Mucosa of descending colon (tissue), 3 donors: Measurements from ENCODE around the gene ABCA10. TPM values are rescaled to one million over a fixed set of nuclear protein-coding genes. Genes with fewer than 3 reads are reported as not detected.

ENCODE experiments used
- ATAC-seq: fragments of 200-7000 bp; cut with Tn5 transposase; one replicate; pipeline ENCODE4 v1.9.1; 2020; ENCODE audit warnings: mild to moderate bottlenecking, moderate library complexity
- DNase-seq, 3 donors: peaks; one replicate each; pipeline ENCODE4 v3.0.0-alpha.2; 2020
- H3K36me3 ChIP-seq: fragments of 200-600 bp; one replicate; pipeline ENCODE4 v1.8.0; 2021; ENCODE audit warnings: low read depth, mild to moderate bottlenecking
- H3K4me1 ChIP-seq: fragments of 200-600 bp; one replicate; pipeline ENCODE4 v1.8.0; 2021; ENCODE audit warnings: low read depth, mild to moderate bottlenecking
- H3K4me3 ChIP-seq: fragments of 200-600 bp; one replicate; pipeline ENCODE4 v1.8.0; 2021; ENCODE audit warnings: mild to moderate bottlenecking
- H3K9me3 ChIP-seq: fragments of 200-600 bp; one replicate; pipeline ENCODE4 v1.8.0; 2021; ENCODE audit warnings: mild to moderate bottlenecking
- CTCF ChIP-seq: fragments of 200-600 bp; IDR thresholded peaks from one replicate; pipeline ENCODE4 v1.8.0; 2022; ENCODE audit warnings: antibody characterized with exemption, mild to moderate bottlenecking
- intact Hi-C, 2 donors: fragments of 100-400 bp; cut with DNase I in 1 of 2; cut with micrococcal nuclease in 1 of 2; formaldehyde crosslinking; loops; one replicate each; pipeline versions ENCODE4 v1.11.0 to v1.11.1; 2022; cut with DNase I, micrococcal nuclease
- total RNA-seq, 3 donors: library from RNA; stranded (reverse); fragmentation: NEBNext Ultra II Directional in 2 of 3; extraction: Animal tissue kit (Norgen Biotek cat#: 25700) in 2 of 3; gene quantifications; one replicate each; pipeline versions ENCODE4 v1.2.1 to v1.2.4, GENCODE V29; 2021 to 2023
- donor health status: DM: no; HTN: no; CAD: no; lungs with moderate emphysema.
- donor health status: DM: no; HTN: no; CAD: no.
- donor health status: DM: no; HTN: yes; CAD: no.

ABCA10 gene
- total RNA-seq, 3 donors from 2014 or later = 3.1 to 14.2 (median 6.1) TPM

- no peak for TF ChIP-seq CTCF
- H3K4me1 ChIP-seq = no peaks in the 10 kb centered on the region
- intact Hi-C loops = no loop called here
- H3K36me3 ChIP-seq = no peaks in the 10 kb centered on the region
- ATAC-seq (no peak), DNase-seq (no peak)
- H3K4me3 ChIP-seq = no peak overlapping the region
- H3K9me3 ChIP-seq = no peaks in the 10 kb centered on the region
Measured at GRCh38 chr17:69130627-69131296, 97.9 kb downstream of the ABCA10 start.

GRCh38 chr17:69123626-69124025 is 105.0 kb downstream of the ABCA10 start:
- ATAC-seq = no peak
- Histone ChIP-seq H3K9me3 (no peaks in the 10 kb centered on the region), H3K36me3 (no peaks in the 10 kb centered on the region), H3K4me3 (no peak overlapping the region), H3K4me1 (no peaks in the 10 kb centered on the region)
- DNase-seq = no peak
- intact Hi-C loops = no loop called here
- TF ChIP-seq CTCF = no peak

- no peak for ATAC-seq
- no peak for DNase-seq
- Histone ChIP-seq H3K4me3 (no peak overlapping the region), H3K4me1 (no peaks in the 10 kb centered on the region), H3K9me3 (no peaks in the 10 kb centered on the region), H3K36me3 (no peaks in the 10 kb centered on the region)
- intact Hi-C loops = no loop called here
- no peak for TF ChIP-seq CTCF
Measured at GRCh38 chr17:69122065-69122464, 106.6 kb downstream of the ABCA10 start.

GRCh38 chr17:69117855-69118784 is 110.5 kb downstream of the ABCA10 start:
- Histone ChIP-seq H3K36me3 (no peaks in the 10 kb centered on the region), H3K9me3 (no peaks in the 10 kb centered on the region), H3K4me1 (no peaks in the 10 kb centered on the region), H3K4me3 (no peak overlapping the region)
- TF ChIP-seq CTCF = no peak
- ATAC-seq = no peak
- intact Hi-C loops = no loop called here
- DNase-seq = no peak

- no peak overlapping the region for H3K4me3 ChIP-seq
- intact Hi-C loops = no loop called here
- TF ChIP-seq CTCF = no peak
- H3K4me1 ChIP-seq = no peaks in the 10 kb centered on the region
- H3K9me3 ChIP-seq = no peaks in the 10 kb centered on the region
- ATAC-seq = no peak
- no peaks in the 10 kb centered on the region for H3K36me3 ChIP-seq
- no peak for DNase-seq
Measured at GRCh38 chr17:69111794-69112193, 116.8 kb downstream of the ABCA10 start.
